ENCODE results near the gene PLEKHB2.

GRCh38 chr2:131085646-131086045 is 19.5 kb upstream of the PLEKHB2 start:
- TF ChIP-seq DPF2 (IDR thresholded peaks at IDR 0.05) (no peak), RAD21 (IDR thresholded peaks at IDR 0.05; ENCODE audit: insufficient read depth, low read depth, low read length) (no peak), CTCF (IDR thresholded peaks at IDR 0.05 in 2 of 3, conservative IDR thresholded peaks at IDR 0.05 in 1 of 3; ENCODE audit: control insufficient read depth in 2 of 3, extremely low read depth in 1 of 3, insufficient read depth in 1 of 3, low read depth in 3 of 3, low read length in 3 of 3) (no peak), JUNB (IDR thresholded peaks at IDR 0.05) (no peak)

Data from GM12878 (cell line).